ENCODE data around the gene SH3RF1. TPM values are rescaled to one million over a fixed set of nuclear protein-coding genes. Genes with fewer than 3 reads are reported as not detected.
"Not testable (repeated sequence)": the region's sequence is repeated elsewhere in the genome, so short reads cannot be mapped to it uniquely, and the experiment has no call there.

Gene SH3RF1
- total RNA-seq, 2 experiments from 2014 or later, result 0.22 to 0.55 TPM

- H3K9me3 Mint-ChIP-seq; H3K4me1 Mint-ChIP-seq (ENCODE audit: low read depth); H3K27ac Mint-ChIP-seq; DNase-seq; intact Hi-C loops (cut with micrococcal nuclease); H3K36me3 Mint-ChIP-seq (ENCODE audit: low read depth); H3K4me3 Mint-ChIP-seq: not testable (repeated sequence)
- peaks cover 10% of the 10 kb centered on the region for H3K27me3 Mint-ChIP-seq (ENCODE audit: low read depth)
- CTCF ChIA-PET, result interaction anchor here (0.6 kb wide), 1 partner anchor 274 kb away, joined by 3 read pairs; no protein-coding TSS in a partner anchor
Observed at GRCh38 chr4:169197206-169197605, 73.5 kb downstream of the SH3RF1 start.

GRCh38 chr4:169195032-169195431 is 75.7 kb downstream of the SH3RF1 start:
- no peak for DNase-seq
- Mint-ChIP-seq H3K27ac (no peak overlapping the region), H3K4me1 (ENCODE audit: low read depth) (no peaks in the 10 kb centered on the region), H3K27me3 (ENCODE audit: low read depth) (peaks cover 8% of the 10 kb centered on the region), H3K36me3 (ENCODE audit: low read depth) (peaks cover 1% of the 10 kb centered on the region), H3K4me3 (no peak overlapping the region), H3K9me3 (peaks cover 7% of the 10 kb centered on the region)
- CTCF ChIA-PET, result no interaction called here
- intact Hi-C loops (cut with micrococcal nuclease), result no loop called here

- CTCF ChIA-PET; H3K36me3 Mint-ChIP-seq (ENCODE audit: low read depth); intact Hi-C loops (cut with micrococcal nuclease); DNase-seq; H3K4me1 Mint-ChIP-seq (ENCODE audit: low read depth); H3K27ac Mint-ChIP-seq; H3K9me3 Mint-ChIP-seq; H3K4me3 Mint-ChIP-seq: not testable (repeated sequence)
- H3K27me3 Mint-ChIP-seq (ENCODE audit: low read depth), result peaks cover 14% of the 10 kb centered on the region
Observed at GRCh38 chr4:169189968-169190367, 80.8 kb downstream of the SH3RF1 start.

GRCh38 chr4:169189372-169189771 is 81.4 kb downstream of the SH3RF1 start:
- no peaks in the 10 kb centered on the region for H3K4me1 Mint-ChIP-seq (ENCODE audit: low read depth)
- CTCF ChIA-PET, result no interaction called here
- peaks cover 15% of the 10 kb centered on the region for H3K27me3 Mint-ChIP-seq (ENCODE audit: low read depth)
- intact Hi-C loops (cut with micrococcal nuclease), result no loop called here
- peaks cover 1% of the 10 kb centered on the region for H3K36me3 Mint-ChIP-seq (ENCODE audit: low read depth)
- no peak for DNase-seq
- H3K9me3 Mint-ChIP-seq, result no peaks in the 10 kb centered on the region
- no peak overlapping the region for H3K4me3 Mint-ChIP-seq
- no peak overlapping the region for H3K27ac Mint-ChIP-seq

- H3K27ac Mint-ChIP-seq, result no peak overlapping the region
- H3K4me1 Mint-ChIP-seq (ENCODE audit: low read depth), result no peaks in the 10 kb centered on the region
- intact Hi-C loops (cut with micrococcal nuclease), result no loop called here
- H3K36me3 Mint-ChIP-seq (ENCODE audit: low read depth), result peaks cover 1% of the 10 kb centered on the region
- no peaks in the 10 kb centered on the region for H3K9me3 Mint-ChIP-seq
- CTCF ChIA-PET, result no interaction called here
- no peak for DNase-seq
- peaks cover 18% of the 10 kb centered on the region for H3K27me3 Mint-ChIP-seq (ENCODE audit: low read depth)
- no peak overlapping the region for H3K4me3 Mint-ChIP-seq
Observed at GRCh38 chr4:169188204-169188603, 82.6 kb downstream of the SH3RF1 start.

- CTCF ChIA-PET, result no interaction called here
- no peak overlapping the region for H3K4me3 Mint-ChIP-seq
- H3K9me3 Mint-ChIP-seq, result no peaks in the 10 kb centered on the region
- peaks cover 20% of the 10 kb centered on the region for H3K27me3 Mint-ChIP-seq (ENCODE audit: low read depth)
- no peaks in the 10 kb centered on the region for H3K4me1 Mint-ChIP-seq (ENCODE audit: low read depth)
- no peak for DNase-seq
- intact Hi-C loops (cut with micrococcal nuclease), result no loop called here
- H3K27ac Mint-ChIP-seq, result no peak overlapping the region
- H3K36me3 Mint-ChIP-seq (ENCODE audit: low read depth), result peaks cover 1% of the 10 kb centered on the region
Observed at GRCh38 chr4:169185133-169185956, 85.4 kb downstream of the SH3RF1 start.

GRCh38 chr4:169184686-169185085 is 86.1 kb downstream of the SH3RF1 start:
- Mint-ChIP-seq H3K27me3 (ENCODE audit: low read depth) (peaks cover 23% of the 10 kb centered on the region), H3K9me3 (no peaks in the 10 kb centered on the region), H3K4me3 (no peak overlapping the region), H3K4me1 (ENCODE audit: low read depth) (no peaks in the 10 kb centered on the region), H3K36me3 (ENCODE audit: low read depth) (no peaks in the 10 kb centered on the region), H3K27ac (no peak overlapping the region)
- intact Hi-C loops (cut with micrococcal nuclease), result no loop called here
- DNase-seq, result no peak
- CTCF ChIA-PET, result no interaction called here

GRCh38 chr4:169184236-169184635 is 86.5 kb downstream of the SH3RF1 start:
- H3K4me1 Mint-ChIP-seq (ENCODE audit: low read depth), result no peaks in the 10 kb centered on the region
- H3K4me3 Mint-ChIP-seq, result no peak overlapping the region
- H3K9me3 Mint-ChIP-seq, result no peaks in the 10 kb centered on the region
- no peaks in the 10 kb centered on the region for H3K36me3 Mint-ChIP-seq (ENCODE audit: low read depth)
- no peak for DNase-seq
- peaks cover 23% of the 10 kb centered on the region for H3K27me3 Mint-ChIP-seq (ENCODE audit: low read depth)
- no peak overlapping the region for H3K27ac Mint-ChIP-seq
- intact Hi-C loops (cut with micrococcal nuclease), result no loop called here
- CTCF ChIA-PET, result no interaction called here

- H3K27ac Mint-ChIP-seq, result no peak overlapping the region
- no peaks in the 10 kb centered on the region for H3K4me1 Mint-ChIP-seq (ENCODE audit: low read depth)
- no peaks in the 10 kb centered on the region for H3K9me3 Mint-ChIP-seq
- DNase-seq, result no peak
- no peaks in the 10 kb centered on the region for H3K36me3 Mint-ChIP-seq (ENCODE audit: low read depth)
- intact Hi-C loops (cut with micrococcal nuclease), result no loop called here
- H3K27me3 Mint-ChIP-seq (ENCODE audit: low read depth), result peaks cover 23% of the 10 kb centered on the region
- H3K4me3 Mint-ChIP-seq, result no peak overlapping the region
- CTCF ChIA-PET, result no interaction called here
Observed at GRCh38 chr4:169183581-169183980, 87.2 kb downstream of the SH3RF1 start.

- DNase-seq, result no peak
- intact Hi-C loops (cut with micrococcal nuclease), result no loop called here
- CTCF ChIA-PET, result no interaction called here
- Mint-ChIP-seq H3K9me3 (no peaks in the 10 kb centered on the region), H3K27ac (no peak overlapping the region), H3K4me1 (ENCODE audit: low read depth) (no peaks in the 10 kb centered on the region), H3K36me3 (ENCODE audit: low read depth) (no peaks in the 10 kb centered on the region), H3K4me3 (no peak overlapping the region), H3K27me3 (ENCODE audit: low read depth) (peaks cover 10% of the 10 kb centered on the region)
Observed at GRCh38 chr4:169179609-169180521, 90.9 kb downstream of the SH3RF1 start.

- DNase-seq; H3K36me3 Mint-ChIP-seq (ENCODE audit: low read depth); H3K4me3 Mint-ChIP-seq; intact Hi-C loops (cut with micrococcal nuclease); H3K27ac Mint-ChIP-seq; H3K27me3 Mint-ChIP-seq (ENCODE audit: low read depth); H3K4me1 Mint-ChIP-seq (ENCODE audit: low read depth); CTCF ChIA-PET; H3K9me3 Mint-ChIP-seq: not testable (repeated sequence)
Observed at GRCh38 chr4:169178092-169178491, 92.7 kb downstream of the SH3RF1 start.

GRCh38 chr4:169175476-169175875 is 95.3 kb downstream of the SH3RF1 start:
- Mint-ChIP-seq H3K9me3 (no peaks in the 10 kb centered on the region), H3K27ac (no peak overlapping the region), H3K27me3 (ENCODE audit: low read depth) (peaks cover 3% of the 10 kb centered on the region), H3K36me3 (ENCODE audit: low read depth) (no peaks in the 10 kb centered on the region), H3K4me1 (ENCODE audit: low read depth) (no peaks in the 10 kb centered on the region), H3K4me3 (no peak overlapping the region)
- no peak for DNase-seq
- intact Hi-C loops (cut with micrococcal nuclease), result no loop called here
- CTCF ChIA-PET, result interaction anchor here (0.6 to 0.9 kb wide), 2 partner anchors 26 to 252 kb away, joined by 3 read pairs; no protein-coding TSS in a partner anchor
